Transverse colon (tissue), 3 donors: ENCODE results near the gene ZC3H13.

Experiments used
- EP300 ChIP-seq: sonication (generic); formaldehyde crosslinking; IDR thresholded peaks from one replicate; pipeline ENCODE4 v1.6.1; 2017; ENCODE audit warnings: antibody characterized with exemption, low read depth
- TF ChIP-seq, protein P1 (sequence below), 5 experiments: fragments of 200-600 bp in 3 of 5; fragments of 450-650 bp in 2 of 5; sonication (generic) in 3 of 5; IDR thresholded peaks; 1 replicate in 2 of 5; 2 replicates in 3 of 5; pipeline ENCODE4 v1.5.1; 2016 to 2017; ENCODE audit warnings: antibody characterized with exemption in 5 of 5, inconsistent platforms in 3 of 5, mild to moderate bottlenecking in 2 of 5, moderate library complexity in 1 of 5

DNA sequence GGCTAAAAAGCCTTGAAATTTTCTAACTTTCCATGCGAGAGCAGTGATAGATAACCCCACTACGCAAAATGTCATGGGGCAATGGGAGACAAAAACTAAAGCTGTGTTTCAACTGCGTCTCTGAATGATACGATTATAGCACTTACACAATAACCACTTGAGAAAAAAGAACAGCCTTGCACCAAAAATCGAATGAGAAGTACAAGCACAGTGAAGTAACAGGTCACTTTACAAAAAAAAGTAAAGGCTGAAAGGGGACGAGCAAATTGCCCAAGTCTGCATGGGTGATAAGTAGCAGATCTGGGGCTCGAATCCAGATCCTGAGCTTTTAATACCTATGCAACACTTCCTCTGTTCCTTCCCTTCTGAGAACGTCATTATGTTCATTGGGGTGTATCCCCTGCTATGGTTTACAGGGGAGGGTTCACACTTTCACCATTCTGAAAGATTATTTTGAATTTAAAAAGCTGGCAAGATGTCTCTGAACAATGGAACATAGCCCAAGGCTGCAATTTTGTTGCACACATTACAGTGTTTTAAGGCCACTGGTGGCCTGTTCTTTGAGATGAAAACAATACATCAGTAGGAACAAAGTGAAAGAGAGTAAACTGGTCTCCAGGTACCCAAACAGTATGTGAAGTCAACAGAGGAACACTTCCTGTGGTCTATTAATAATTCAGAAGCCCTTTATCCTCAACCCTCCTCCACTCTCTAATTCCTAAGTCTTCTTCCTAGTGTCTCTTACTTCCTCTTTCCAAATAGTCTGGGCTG lies 49.1 kb upstream of the ZC3H13 start:
- TF ChIP-seq, protein P1, sequence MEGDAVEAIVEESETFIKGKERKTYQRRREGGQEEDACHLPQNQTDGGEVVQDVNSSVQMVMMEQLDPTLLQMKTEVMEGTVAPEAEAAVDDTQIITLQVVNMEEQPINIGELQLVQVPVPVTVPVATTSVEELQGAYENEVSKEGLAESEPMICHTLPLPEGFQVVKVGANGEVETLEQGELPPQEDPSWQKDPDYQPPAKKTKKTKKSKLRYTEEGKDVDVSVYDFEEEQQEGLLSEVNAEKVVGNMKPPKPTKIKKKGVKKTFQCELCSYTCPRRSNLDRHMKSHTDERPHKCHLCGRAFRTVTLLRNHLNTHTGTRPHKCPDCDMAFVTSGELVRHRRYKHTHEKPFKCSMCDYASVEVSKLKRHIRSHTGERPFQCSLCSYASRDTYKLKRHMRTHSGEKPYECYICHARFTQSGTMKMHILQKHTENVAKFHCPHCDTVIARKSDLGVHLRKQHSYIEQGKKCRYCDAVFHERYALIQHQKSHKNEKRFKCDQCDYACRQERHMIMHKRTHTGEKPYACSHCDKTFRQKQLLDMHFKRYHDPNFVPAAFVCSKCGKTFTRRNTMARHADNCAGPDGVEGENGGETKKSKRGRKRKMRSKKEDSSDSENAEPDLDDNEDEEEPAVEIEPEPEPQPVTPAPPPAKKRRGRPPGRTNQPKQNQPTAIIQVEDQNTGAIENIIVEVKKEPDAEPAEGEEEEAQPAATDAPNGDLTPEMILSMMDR (IDR thresholded peaks at IDR 0.05) = no peak
- no peak for TF ChIP-seq EP300
